Osteoblast (primary cell): ENCODE measurements around the gene TBCEL. TPM values are rescaled to one million over a fixed set of nuclear protein-coding genes. Genes with fewer than 3 reads are reported as not detected.

Experiments used
- DNase-seq: peaks from one replicate; pipeline ENCODE4 v3.0.0; 2011; ENCODE audit warnings: low spot score, mixed read lengths; ENCODE audit not compliant: insufficient read length; ENCODE audit errors: missing footprints
- H2AFZ ChIP-seq: 2 replicates; pipeline ENCODE4 v1.6.0; 2011; ENCODE audit warnings: mild to moderate bottlenecking, low read length
- H3K27ac ChIP-seq: 2 replicates; pipeline ENCODE4 v1.5.1; 2011; ENCODE audit warnings: mild to moderate bottlenecking, low read depth, low read length, moderate library complexity
- H3K27me3 ChIP-seq: 2 replicates; pipeline ENCODE4 v1.6.0; 2012; ENCODE audit warnings: mild to moderate bottlenecking, control low read depth, inconsistent platforms, low read length, moderate library complexity; ENCODE audit not compliant: insufficient read depth
- H3K36me3 ChIP-seq: 2 replicates; pipeline ENCODE4 v1.5.1; 2011; ENCODE audit warnings: mild to moderate bottlenecking, low read length, control low read depth, moderate library complexity; ENCODE audit not compliant: insufficient read depth
- H3K4me1 ChIP-seq: 2 replicates; pipeline ENCODE4 v1.5.1; 2011; ENCODE audit warnings: mild to moderate bottlenecking, low read length, control low read depth, moderate library complexity; ENCODE audit not compliant: insufficient read depth
- H3K4me2 ChIP-seq: 2 replicates; pipeline ENCODE4 v1.6.0; 2011; ENCODE audit warnings: mild to moderate bottlenecking, low read length; ENCODE audit not compliant: insufficient read depth
- H3K4me3 ChIP-seq: fragments of 200-600 bp; sonication (generic); 3 replicates; pipeline ENCODE4 v1.5.1; 2012; ENCODE audit warnings: mild to moderate bottlenecking, low read length, inconsistent platforms; ENCODE audit not compliant: insufficient read depth
- H3K79me2 ChIP-seq: 2 replicates; pipeline ENCODE4 v1.6.0; 2012; ENCODE audit warnings: mild to moderate bottlenecking, low read length, control low read depth, inconsistent platforms; ENCODE audit not compliant: insufficient read depth
- H3K9me3 ChIP-seq: 2 replicates; pipeline ENCODE4 v1.5.1; 2011; ENCODE audit warnings: low read depth, low read length, control low read depth
- H4K20me1 ChIP-seq: 2 replicates; pipeline ENCODE4 v1.6.0; 2012; ENCODE audit warnings: mild to moderate bottlenecking, low read length, control low read depth; ENCODE audit not compliant: insufficient read depth
- CTCF ChIP-seq: IDR thresholded peaks from 2 replicates; pipeline ENCODE4 v1.5.1; 2011; ENCODE audit warnings: mild to moderate bottlenecking, low read depth, low read length, moderate library complexity; ENCODE audit errors: extremely low read depth
- total RNA-seq: library from RNA; depleted of rRNA; stranded (reverse); fragments of >200 nt; gene quantifications from 2 replicates; pipeline ENCODE4 v1.2.3, GENCODE V29; 2012

TBCEL gene
- total RNA-seq, 1 donor = 41.6 TPM

- DNase-seq = no peak
- Histone ChIP-seq H4K20me1 (peaks cover 23% of the 10 kb centered on the region), H3K36me3 (peaks cover 1% of the 10 kb centered on the region), H3K4me2 (no peak overlapping the region), H3K27ac (no peak overlapping the region), H2AFZ (no peak overlapping the region), H3K27me3 (no peaks in the 10 kb centered on the region), H3K9me3 (no peaks in the 10 kb centered on the region), H3K4me1 (peaks cover 7% of the 10 kb centered on the region), H3K4me3 (no peak overlapping the region), H3K79me2 (no peaks in the 10 kb centered on the region)
- no peak for TF ChIP-seq CTCF
Measured at GRCh38 chr11:121082219-121082618, 58.3 kb downstream of the TBCEL start.

- TF ChIP-seq CTCF = no peak
- Histone ChIP-seq H3K79me2 (no peaks in the 10 kb centered on the region), H3K36me3 (peaks cover 4% of the 10 kb centered on the region), H3K9me3 (no peaks in the 10 kb centered on the region), H2AFZ (no peak overlapping the region), H3K27ac (no peak overlapping the region), H3K4me3 (no peak overlapping the region), H3K27me3 (no peaks in the 10 kb centered on the region), H4K20me1 (peaks cover 21% of the 10 kb centered on the region), H3K4me1 (peaks cover 7% of the 10 kb centered on the region), H3K4me2 (no peak overlapping the region)
- no peak for DNase-seq
Measured at GRCh38 chr11:121082670-121083069, 58.8 kb downstream of the TBCEL start.

GRCh38 chr11:121086866-121087265 lies 63.0 kb downstream of the TBCEL start:
- no peak for DNase-seq
- no peak for TF ChIP-seq CTCF
- no peaks in the 10 kb centered on the region for H3K27me3 ChIP-seq
- no peaks in the 10 kb centered on the region for H3K9me3 ChIP-seq
- no peaks in the 10 kb centered on the region for H3K79me2 ChIP-seq
- no peak overlapping the region for H3K27ac ChIP-seq
- peaks cover 7% of the 10 kb centered on the region for H3K4me1 ChIP-seq
- no peak overlapping the region for H2AFZ ChIP-seq
- peaks cover 21% of the 10 kb centered on the region for H4K20me1 ChIP-seq
- H3K4me3 ChIP-seq = no peak overlapping the region
- peaks cover 4% of the 10 kb centered on the region for H3K36me3 ChIP-seq
- no peak overlapping the region for H3K4me2 ChIP-seq

GRCh38 chr11:121089566-121089965 lies 65.7 kb downstream of the TBCEL start:
- no peaks in the 10 kb centered on the region for H3K9me3 ChIP-seq
- H3K27ac ChIP-seq = no peak overlapping the region
- H3K79me2 ChIP-seq = no peaks in the 10 kb centered on the region
- H4K20me1 ChIP-seq = peaks cover 2% of the 10 kb centered on the region
- no peak for TF ChIP-seq CTCF
- H2AFZ ChIP-seq = no peak overlapping the region
- H3K4me3 ChIP-seq = no peak overlapping the region
- no peak for DNase-seq
- H3K4me1 ChIP-seq = peaks cover 7% of the 10 kb centered on the region
- no peak overlapping the region for H3K4me2 ChIP-seq
- H3K27me3 ChIP-seq = no peaks in the 10 kb centered on the region
- peaks cover 4% of the 10 kb centered on the region for H3K36me3 ChIP-seq
